Measurements from ENCODE around the gene ARL14. TPM values are rescaled to one million over a fixed set of nuclear protein-coding genes. Genes with fewer than 3 reads are reported as not detected.
A peak's percentile ranks its signal among the peaks of the same experiment; 100 is the strongest.

ARL14 gene
- total and polyA plus RNA-seq, 2 donors (not counting 3 experiments of a cell fraction or from before 2014, with no cell fraction given), result not detected

DNA sequence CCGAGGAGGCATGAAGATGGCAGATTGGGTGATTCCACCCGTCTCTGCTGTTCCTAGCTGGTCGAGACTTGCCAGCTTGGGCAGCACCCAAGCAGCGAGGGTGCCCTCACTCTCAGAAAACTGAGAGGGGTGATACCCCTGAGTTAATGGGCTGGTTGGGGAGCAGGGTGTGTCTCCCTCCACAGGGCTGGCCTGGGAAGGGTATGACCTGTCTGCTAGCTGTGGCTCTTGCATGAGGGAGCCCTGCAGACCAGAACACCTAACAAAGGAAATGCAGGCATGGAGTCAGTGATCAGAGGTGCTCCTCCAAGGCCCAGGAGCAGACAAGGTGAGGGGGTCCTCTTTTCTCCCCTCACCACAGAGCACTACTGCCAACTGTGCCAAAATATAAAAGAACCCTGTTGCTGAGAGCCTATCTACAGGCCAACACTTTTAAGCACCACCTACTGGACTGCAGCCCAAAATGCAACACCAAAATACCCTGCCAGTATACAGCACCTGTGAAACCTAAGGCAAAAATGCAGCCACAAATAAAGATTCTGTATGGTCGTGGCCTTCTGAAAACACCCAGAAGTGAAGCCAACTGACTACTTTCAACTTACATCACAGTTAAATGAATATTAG lies 43.3 kb downstream of the ARL14 start:
- no peak overlapping the region for H3K27ac ChIP-seq (ENCODE audit: insufficient read depth, low read depth, low read length)
- no peak overlapping the region for H2AFZ ChIP-seq (ENCODE audit: low read depth, low read length)
- DNase-seq (ENCODE audit: low read depth, low spot score) (no peak), FAIRE-seq (no peak)
- H3K4me1 ChIP-seq (ENCODE audit: control insufficient read depth, extremely low read depth, insufficient read depth, low read length), result no peaks in the 10 kb centered on the region
- no peak for TF ChIP-seq POLR2A (IDR thresholded peaks at IDR 0.05; ENCODE audit: low read depth, low read length)
- TF ChIP-seq, protein P1, sequence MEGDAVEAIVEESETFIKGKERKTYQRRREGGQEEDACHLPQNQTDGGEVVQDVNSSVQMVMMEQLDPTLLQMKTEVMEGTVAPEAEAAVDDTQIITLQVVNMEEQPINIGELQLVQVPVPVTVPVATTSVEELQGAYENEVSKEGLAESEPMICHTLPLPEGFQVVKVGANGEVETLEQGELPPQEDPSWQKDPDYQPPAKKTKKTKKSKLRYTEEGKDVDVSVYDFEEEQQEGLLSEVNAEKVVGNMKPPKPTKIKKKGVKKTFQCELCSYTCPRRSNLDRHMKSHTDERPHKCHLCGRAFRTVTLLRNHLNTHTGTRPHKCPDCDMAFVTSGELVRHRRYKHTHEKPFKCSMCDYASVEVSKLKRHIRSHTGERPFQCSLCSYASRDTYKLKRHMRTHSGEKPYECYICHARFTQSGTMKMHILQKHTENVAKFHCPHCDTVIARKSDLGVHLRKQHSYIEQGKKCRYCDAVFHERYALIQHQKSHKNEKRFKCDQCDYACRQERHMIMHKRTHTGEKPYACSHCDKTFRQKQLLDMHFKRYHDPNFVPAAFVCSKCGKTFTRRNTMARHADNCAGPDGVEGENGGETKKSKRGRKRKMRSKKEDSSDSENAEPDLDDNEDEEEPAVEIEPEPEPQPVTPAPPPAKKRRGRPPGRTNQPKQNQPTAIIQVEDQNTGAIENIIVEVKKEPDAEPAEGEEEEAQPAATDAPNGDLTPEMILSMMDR (IDR thresholded peaks at IDR 0.05; ENCODE audit: extremely low read depth in 1 of 2, insufficient read depth in 1 of 2, low read depth in 1 of 2, low read length in 2 of 2), result peak in 1 of 2 donors; percentile 10
- no peak overlapping the region for H3K9ac ChIP-seq (replicated peaks; ENCODE audit: extremely low read depth, insufficient read depth, low read length)
- peaks cover 0 to 3% of the 10 kb centered on the region in 2 experiments for H3K27me3 ChIP-seq (ENCODE audit: control insufficient read depth in 2 of 2, insufficient read depth in 2 of 2, low read length in 2 of 2)
- H3K36me3 ChIP-seq (ENCODE audit: control insufficient read depth in 2 of 2, extremely low read depth in 1 of 2, insufficient read depth in 2 of 2, low read length in 2 of 2), result no peaks in the 10 kb centered on the region
- no peaks in the 10 kb centered on the region for H3K79me2 ChIP-seq (ENCODE audit: control insufficient read depth, insufficient read depth, low read length)
- H3K4me2 ChIP-seq (ENCODE audit: insufficient read depth, low read length), result no peak overlapping the region
- H3K9me3 ChIP-seq (replicated peaks; ENCODE audit: control insufficient read depth, insufficient read depth, low read length), result no peaks in the 10 kb centered on the region
- no peaks in the 10 kb centered on the region for H3K9me1 ChIP-seq (replicated peaks; ENCODE audit: control insufficient read depth, extremely low read depth, insufficient read depth, low read length)
- ChIA-PET CTCF (interaction anchor here (0.9 to 1.8 kb wide), 3 partner anchors 11 to 554 kb away, joined by 3 to 9 read pairs (median 3); no protein-coding TSS in a partner anchor), POLR2A (no interaction called here)
- intact Hi-C loops (cut with micrococcal nuclease) (no loop called here), dilution Hi-C loops (cut with MboI; ENCODE audit: extremely low pct_ligation_motif_present, low sequenced_read_pairs) (no loop called here)
- no TSS peak for BruUV-seq (replicated peaks)
- no peak overlapping the region for H3K4me3 ChIP-seq (replicated peaks in 1 of 3; ENCODE audit: insufficient read depth in 1 of 3, low read depth in 1 of 3, low read length in 3 of 3)
- no peaks in the 10 kb centered on the region for H4K20me1 ChIP-seq (replicated peaks; ENCODE audit: control insufficient read depth, extremely low read depth, insufficient read depth, low read length)

DNA sequence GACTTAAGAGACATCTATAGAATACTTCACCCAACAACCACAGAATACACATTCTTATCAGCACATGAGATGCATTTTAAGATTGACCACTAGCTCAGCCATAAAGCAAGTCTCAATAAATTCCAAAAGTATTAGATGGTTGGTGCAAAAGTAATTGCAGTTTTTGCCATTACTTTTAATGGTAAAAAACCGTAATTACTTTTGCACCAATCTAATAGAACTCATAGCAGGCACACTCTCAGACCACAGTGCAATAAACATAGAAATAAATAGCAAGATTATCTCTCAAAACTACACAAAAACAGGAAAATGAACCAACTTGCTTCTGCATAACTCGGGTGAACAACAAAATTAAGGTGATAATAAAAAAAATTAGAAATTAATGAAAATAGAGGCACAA lies 45.4 kb downstream of the ARL14 start:
- dilution Hi-C loops (cut with MboI; ENCODE audit: extremely low pct_ligation_motif_present, low sequenced_read_pairs), result no loop called here
- intact Hi-C loops (cut with micrococcal nuclease), result no loop called here
- H3K9me1 ChIP-seq (replicated peaks; ENCODE audit: control insufficient read depth, extremely low read depth, insufficient read depth, low read length), result no peaks in the 10 kb centered on the region
- H3K27me3 ChIP-seq (ENCODE audit: control insufficient read depth in 2 of 2, insufficient read depth in 2 of 2, low read length in 2 of 2), result peaks cover 0 to 3% of the 10 kb centered on the region in 2 experiments
- H3K4me3 ChIP-seq (replicated peaks in 1 of 3; ENCODE audit: insufficient read depth in 1 of 3, low read depth in 1 of 3, low read length in 3 of 3), result no peak overlapping the region
- no peaks in the 10 kb centered on the region for H4K20me1 ChIP-seq (replicated peaks; ENCODE audit: control insufficient read depth, extremely low read depth, insufficient read depth, low read length)
- no peaks in the 10 kb centered on the region for H3K4me1 ChIP-seq (ENCODE audit: control insufficient read depth, extremely low read depth, insufficient read depth, low read length)
- FAIRE-seq, result no peak
- H3K9me3 ChIP-seq (replicated peaks; ENCODE audit: control insufficient read depth, insufficient read depth, low read length), result no peaks in the 10 kb centered on the region
- CTCF ChIA-PET, result no interaction called here
- H3K9ac ChIP-seq (replicated peaks; ENCODE audit: extremely low read depth, insufficient read depth, low read length), result no peak overlapping the region
- BruUV-seq (replicated peaks), result no TSS peak
- no peak overlapping the region for H3K27ac ChIP-seq (ENCODE audit: insufficient read depth, low read depth, low read length)
- H3K4me2 ChIP-seq (ENCODE audit: insufficient read depth, low read length), result no peak overlapping the region
- H2AFZ ChIP-seq (ENCODE audit: low read depth, low read length), result no peak overlapping the region
- H3K79me2 ChIP-seq (ENCODE audit: control insufficient read depth, insufficient read depth, low read length), result no peaks in the 10 kb centered on the region
- no peaks in the 10 kb centered on the region for H3K36me3 ChIP-seq (ENCODE audit: control insufficient read depth in 2 of 2, extremely low read depth in 1 of 2, insufficient read depth in 2 of 2, low read length in 2 of 2)
- DNase-seq (ENCODE audit: low read depth, low spot score), result no peak
- TF ChIP-seq, protein P2, sequence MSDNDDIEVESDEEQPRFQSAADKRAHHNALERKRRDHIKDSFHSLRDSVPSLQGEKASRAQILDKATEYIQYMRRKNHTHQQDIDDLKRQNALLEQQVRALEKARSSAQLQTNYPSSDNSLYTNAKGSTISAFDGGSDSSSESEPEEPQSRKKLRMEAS (IDR thresholded peaks at IDR 0.05; ENCODE audit: insufficient read depth, insufficient read length), result no peak
- TF ChIP-seq, protein P1 (IDR thresholded peaks at IDR 0.05; ENCODE audit: extremely low read depth in 1 of 2, insufficient read depth in 1 of 2, low read depth in 1 of 2, low read length in 2 of 2), result no peak
- TF ChIP-seq GATA2 (IDR thresholded peaks at IDR 0.05; ENCODE audit: insufficient read depth, insufficient read length, low read depth, low read length) (no peak), FOS (IDR thresholded peaks at IDR 0.05; ENCODE audit: borderline replicate concordance, insufficient read depth, low read length) (no peak), POLR2A (IDR thresholded peaks at IDR 0.05; ENCODE audit: low read depth, low read length) (no peak), MYC (IDR thresholded peaks at IDR 0.05; ENCODE audit: low read depth, low read length) (no peak), POLR2AphosphoS5 (IDR thresholded peaks at IDR 0.05; ENCODE audit: insufficient read depth, low read depth, low read length) (no peak), JUN (IDR thresholded peaks at IDR 0.05; ENCODE audit: borderline replicate concordance, insufficient read depth, insufficient read length, low read depth) (no peak)
- POLR2A ChIA-PET, result no interaction called here
